GM12865 (cell line): Measurements from ENCODE around the gene MCCC1.
A peak's percentile ranks its signal among the peaks of the same experiment; 100 is the strongest.

ENCODE experiments used
- DNase-seq: peaks from one replicate; pipeline ENCODE4 v3.0.0; 2010; ENCODE audit warnings: low read depth
- H3K4me3 ChIP-seq: 2 replicates; pipeline ENCODE4 v1.5.1; 2011; ENCODE audit warnings: mild to moderate bottlenecking, low read depth, low read length, control low read depth
- TF ChIP-seq, protein P1 (sequence below): IDR thresholded peaks from 2 replicates; pipeline ENCODE4 v1.5.1; 2011; ENCODE audit warnings: low read length, control low read depth, low read depth, inconsistent platforms; ENCODE audit not compliant: insufficient read depth; ENCODE audit errors: missing control alignments

Gene MCCC1

DNA sequence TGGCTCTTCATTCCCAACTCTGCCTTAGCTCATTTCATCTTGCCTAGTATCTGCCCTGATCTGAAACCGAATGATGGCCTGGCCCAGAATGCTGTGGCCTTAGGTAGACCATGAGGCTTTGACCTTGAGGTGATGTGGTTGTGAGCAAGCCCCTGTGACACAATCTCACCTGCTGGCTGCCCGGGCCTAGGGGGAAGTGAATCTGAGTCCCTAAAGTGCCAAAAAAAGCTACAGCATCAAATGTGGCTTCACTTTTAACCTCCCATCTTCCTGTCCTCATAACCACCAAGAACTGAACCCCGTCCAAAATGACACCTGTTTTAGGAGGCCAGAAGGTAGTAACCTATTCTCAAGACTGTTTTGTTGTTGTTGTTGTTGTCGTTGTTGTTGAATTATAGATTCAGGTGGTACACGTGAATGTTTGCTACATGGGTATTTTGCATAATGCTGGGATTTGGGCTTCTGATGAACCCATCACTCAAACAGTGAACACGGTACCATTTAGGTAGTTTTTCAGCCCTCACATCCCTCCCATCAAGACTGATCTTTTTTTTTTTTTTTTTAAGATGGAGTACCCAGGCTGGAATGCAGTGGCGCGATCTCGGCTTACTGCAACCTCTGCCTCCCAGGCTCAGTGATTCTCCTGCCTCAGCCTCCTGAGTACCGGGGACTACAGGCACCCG, 54.6 kb downstream of the MCCC1 start:
- H3K4me3 ChIP-seq: no peak overlapping the region
- DNase-seq: peak; percentile 93

GRCh38 chr3:183038757-183039156, 60.5 kb downstream of the MCCC1 start:
- TF ChIP-seq, protein P1, sequence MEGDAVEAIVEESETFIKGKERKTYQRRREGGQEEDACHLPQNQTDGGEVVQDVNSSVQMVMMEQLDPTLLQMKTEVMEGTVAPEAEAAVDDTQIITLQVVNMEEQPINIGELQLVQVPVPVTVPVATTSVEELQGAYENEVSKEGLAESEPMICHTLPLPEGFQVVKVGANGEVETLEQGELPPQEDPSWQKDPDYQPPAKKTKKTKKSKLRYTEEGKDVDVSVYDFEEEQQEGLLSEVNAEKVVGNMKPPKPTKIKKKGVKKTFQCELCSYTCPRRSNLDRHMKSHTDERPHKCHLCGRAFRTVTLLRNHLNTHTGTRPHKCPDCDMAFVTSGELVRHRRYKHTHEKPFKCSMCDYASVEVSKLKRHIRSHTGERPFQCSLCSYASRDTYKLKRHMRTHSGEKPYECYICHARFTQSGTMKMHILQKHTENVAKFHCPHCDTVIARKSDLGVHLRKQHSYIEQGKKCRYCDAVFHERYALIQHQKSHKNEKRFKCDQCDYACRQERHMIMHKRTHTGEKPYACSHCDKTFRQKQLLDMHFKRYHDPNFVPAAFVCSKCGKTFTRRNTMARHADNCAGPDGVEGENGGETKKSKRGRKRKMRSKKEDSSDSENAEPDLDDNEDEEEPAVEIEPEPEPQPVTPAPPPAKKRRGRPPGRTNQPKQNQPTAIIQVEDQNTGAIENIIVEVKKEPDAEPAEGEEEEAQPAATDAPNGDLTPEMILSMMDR: no peak
- no peak overlapping the region for H3K4me3 ChIP-seq
- DNase-seq: no peak

More for the DNA sequence above, 54.6 kb downstream of the MCCC1 start:
- TF ChIP-seq, protein P1: no peak

DNA sequence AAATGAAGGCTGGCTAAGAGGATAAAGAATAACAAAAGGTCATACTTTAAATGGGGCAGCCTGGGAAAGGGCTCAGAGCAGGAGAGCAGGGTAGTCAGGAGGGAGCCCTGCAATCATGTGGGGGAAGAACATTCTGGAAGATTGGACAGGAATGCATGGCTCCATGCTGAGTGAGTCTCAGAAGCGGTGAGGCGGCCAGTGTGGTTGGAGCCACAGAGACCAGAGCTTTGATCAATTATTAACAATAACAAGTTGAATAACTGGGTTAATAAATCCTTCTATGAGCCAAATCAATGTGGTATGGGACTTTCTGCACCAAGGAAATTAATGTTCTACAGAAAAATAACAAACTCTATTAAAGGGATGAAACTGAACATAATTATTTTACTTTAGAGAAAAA, 61.1 kb downstream of the MCCC1 start:
- TF ChIP-seq, protein P1: no peak
- no peak for DNase-seq
- H3K4me3 ChIP-seq: no peak overlapping the region

- DNase-seq: no peak
- TF ChIP-seq, protein P1: no peak
- no peak overlapping the region for H3K4me3 ChIP-seq
These were observed 65.5 kb downstream of the MCCC1 start for GRCh38 chr3:183033746-183034145.

DNA sequence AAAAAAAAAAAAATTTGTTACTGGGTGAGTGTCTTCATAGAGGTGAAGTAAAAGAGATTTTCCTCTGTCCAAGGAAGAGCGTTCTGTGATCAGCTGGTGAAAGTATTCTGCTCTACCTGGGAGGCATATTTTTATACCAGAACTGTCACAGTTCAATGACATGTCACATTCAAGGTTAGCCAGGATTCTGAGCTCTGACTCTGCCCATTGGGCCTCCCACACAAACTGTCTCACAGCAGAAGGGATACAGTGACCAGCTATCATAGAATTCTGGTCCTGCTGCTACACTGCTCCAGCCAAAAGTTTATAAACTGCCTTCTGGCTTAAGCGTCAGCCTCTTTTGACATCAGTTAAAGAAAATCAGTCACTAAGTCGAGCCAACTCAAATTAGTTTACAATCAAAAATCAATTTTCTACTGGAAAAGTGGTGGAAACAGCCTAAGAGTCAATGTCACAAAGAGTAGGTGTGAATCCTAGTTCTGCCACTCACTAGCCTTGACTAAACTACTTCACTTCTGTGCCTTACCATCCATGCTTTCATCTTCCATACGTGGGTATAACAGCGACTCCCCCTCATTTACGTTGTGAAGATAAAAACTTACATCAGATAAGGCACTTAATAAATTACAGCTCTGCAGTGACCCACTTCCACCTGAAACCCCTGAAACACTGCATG, 66.3 kb downstream of the MCCC1 start:
- H3K4me3 ChIP-seq: no peak overlapping the region
- TF ChIP-seq, protein P1: no peak
- no peak for DNase-seq

GRCh38 chr3:183031826-183032225, 67.5 kb downstream of the MCCC1 start:
- TF ChIP-seq, protein P1: no peak
- DNase-seq: no peak
- no peak overlapping the region for H3K4me3 ChIP-seq
